NCI-H510A (cell line): ENCODE data around the gene LTBP1.
"Not testable (repeated sequence)": the region's sequence is repeated elsewhere in the genome, so short reads cannot be mapped to it uniquely, and the experiment has no call there.

Source experiments
- DNase-seq: peaks from one replicate; lab custom pipeline; 2025; lab: John Stamatoyannopoulos, UW

LTBP1 gene

DNA sequence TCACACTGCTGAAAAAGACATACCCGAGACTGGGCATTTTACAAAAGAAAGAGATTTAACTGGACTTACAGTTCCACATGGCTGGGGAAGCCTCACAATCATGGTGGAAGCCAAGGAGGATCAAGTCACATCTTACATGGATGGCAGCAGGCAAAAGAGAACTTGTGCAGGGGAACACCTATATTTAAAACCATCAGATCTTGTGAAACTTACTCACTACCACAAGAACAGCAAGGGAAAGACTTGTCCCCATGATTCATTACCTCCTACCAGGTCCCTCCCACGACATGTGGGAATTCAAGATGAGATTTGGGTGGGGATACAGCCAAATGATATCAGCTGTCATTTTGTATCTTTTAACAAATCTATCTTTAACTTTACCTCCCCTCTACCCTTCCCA, 278.6 kb downstream of the LTBP1 start:
- DNase-seq, result no peak

DNA sequence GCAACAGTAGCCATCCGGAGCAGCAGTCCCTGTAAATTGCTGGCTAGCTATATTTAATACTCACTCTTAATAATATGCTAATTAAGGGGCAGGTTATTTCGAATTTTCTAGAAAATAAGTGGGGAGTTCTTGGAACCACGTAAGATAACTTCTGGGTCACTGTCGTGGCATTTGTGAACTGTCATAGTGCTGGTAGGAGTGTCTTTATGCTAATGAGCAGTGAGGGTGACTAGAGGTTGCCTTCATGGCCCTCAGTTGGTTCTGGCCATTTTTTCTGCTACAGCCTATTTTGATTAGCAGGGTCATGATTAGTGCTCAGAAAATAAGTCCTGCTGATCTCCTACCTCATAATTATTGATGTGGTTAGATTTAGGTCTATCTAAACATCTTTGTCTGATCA, 279.8 kb downstream of the LTBP1 start:
- DNase-seq, result no peak

DNA sequence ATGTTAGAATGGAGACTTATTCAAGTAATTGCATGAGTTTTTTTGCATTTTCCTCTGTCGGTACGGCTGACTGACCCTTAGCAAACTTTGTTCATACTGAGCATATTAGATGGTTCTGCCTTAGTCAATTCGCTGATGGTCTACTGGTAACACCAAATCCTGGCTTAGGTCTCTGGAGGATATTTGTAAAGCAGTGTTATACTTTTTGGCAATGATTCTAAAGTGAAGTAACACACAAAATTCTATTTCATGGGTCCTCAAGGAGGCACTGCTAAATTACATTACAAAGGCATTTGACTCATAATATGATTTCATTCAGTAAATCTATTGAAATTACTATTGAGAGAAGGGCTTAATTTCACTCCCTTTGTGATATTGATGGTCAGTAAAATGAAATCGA, 282.9 kb downstream of the LTBP1 start:
- DNase-seq, result no peak

DNA sequence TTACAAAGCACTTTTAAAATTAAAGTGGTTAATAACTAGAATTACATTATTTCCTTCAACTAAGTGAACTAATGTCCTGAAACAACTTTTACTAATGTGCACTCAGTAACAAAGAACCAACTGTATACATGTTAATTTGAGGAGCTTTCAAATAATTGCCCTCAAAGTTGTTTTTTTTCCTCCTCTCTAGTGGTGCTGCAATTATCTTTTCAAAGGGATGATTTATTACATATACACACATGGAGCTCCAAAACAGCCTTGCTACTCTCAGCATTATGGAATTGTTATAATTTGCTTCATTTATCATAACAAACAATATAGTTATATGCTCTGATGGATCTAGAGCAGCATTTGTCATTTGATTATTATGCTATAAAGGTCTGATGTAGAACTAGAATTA, 283.4 kb downstream of the LTBP1 start:
- DNase-seq, result no peak

DNA sequence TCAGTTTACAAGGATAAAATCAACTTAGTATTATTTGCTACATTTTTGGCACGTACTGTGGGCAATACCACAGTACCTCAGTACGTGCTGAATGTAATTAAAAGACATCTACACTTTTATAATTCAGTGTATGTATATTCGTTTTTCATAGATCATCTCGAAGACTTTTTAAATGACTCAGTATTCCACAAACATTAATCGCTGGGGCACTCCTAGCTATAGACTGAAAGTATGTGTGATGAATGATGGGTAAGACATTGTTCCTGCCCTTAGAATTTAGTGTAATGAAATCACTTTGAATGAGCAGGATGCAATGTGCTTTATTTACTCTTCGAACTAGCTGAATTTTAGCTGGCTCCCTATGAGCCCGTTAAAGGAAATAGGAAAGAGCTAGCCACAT, 284.1 kb downstream of the LTBP1 start:
- DNase-seq, result no peak

DNA sequence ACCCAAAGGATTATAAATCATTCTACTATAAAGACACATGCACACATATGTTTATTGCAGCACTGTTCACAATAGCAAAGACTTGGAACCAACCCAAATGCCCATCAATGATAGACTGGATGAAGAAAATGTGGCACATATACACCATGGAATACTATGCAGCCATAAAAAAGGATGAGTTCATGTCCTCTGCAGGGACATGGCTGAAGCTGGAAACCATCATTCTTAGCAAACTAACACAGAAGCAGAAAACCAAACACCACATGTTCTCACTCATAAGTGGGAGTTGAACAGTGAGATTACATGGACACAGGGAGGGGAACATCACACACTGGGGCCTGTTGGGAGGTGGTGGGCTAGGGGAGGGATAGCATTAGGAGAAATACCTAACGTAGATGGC, 288.8 kb downstream of the LTBP1 start:
- not testable (repeated sequence) for DNase-seq

DNA sequence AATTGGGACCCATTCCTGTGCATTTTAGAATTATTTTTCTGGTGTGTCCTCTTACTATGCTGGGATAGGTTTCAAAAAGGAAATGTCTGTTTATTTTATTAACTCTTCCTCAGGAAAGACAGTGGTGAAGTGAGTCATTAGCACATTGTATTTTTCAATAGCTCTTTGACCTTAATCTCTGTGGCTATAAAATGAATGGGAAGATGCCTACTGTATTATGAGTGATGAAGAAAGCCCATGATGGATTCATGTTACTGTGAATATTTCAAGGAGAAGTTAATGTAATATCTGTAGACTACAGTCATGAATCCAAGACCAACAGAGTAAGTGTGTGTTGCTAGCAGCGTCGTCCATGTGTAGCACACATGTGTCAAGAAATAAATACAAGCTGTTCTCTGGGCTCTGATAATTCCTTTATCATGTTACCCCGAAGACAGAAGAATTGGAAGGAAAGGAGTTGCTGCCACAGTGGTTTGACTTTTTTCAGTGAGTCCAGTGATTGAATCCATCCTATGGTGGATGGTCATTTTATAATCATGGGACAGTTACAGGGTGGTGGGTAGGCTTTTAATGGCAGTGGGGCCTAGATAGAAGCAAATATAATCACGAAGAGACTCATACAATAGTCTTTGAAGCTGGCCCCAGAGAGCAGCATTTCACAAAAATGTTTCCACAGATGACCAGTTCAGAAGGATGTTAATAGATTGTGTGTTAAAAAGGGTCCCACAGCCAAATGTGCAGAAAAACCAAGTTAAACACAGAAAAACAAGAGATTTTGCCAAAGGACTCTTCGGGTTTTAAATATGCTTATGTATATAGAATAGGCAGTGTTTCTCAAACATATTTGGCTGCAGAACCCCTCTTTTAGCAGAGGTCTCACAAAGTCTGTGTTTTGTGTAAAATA, 290.0 kb downstream of the LTBP1 start:
- DNase-seq, result no peak

DNA sequence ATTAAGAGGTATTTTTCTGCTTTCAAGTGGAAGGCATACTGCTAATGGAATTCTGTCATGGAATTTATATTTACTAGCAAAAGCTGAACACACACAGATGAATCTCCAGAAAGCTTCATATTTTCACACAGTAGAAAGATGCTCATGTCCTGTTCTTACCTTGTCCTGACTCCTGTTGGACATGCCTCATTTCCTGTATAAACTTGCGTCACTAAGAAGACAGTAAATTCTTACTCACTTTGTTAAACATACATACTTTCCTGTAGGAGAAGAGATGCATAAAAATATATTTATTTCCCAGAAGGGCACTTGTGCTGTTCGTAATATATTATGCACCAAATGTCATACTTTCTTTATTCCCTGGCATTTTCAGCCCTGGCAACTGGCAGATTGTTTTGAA, 291.4 kb downstream of the LTBP1 start:
- no peak for DNase-seq

DNA sequence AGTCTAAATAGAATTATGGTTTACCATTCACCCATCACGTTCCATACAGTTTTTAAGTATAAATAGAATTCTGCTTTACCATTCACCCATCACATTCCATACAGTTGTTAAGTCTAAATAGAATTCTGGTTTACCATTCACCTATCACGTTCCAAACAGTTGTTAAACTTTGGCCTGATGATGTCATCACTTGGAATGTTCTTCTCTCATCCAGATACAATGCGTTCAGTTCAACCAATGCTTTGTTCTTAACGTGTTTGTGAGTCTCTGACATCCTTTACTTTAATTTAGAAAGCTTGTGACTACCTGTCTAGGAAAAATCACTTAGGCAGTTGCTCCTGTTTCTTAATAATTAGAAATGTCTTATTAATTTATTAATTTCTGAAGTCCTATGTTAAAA, 293.4 kb downstream of the LTBP1 start:
- DNase-seq, result no peak

DNA sequence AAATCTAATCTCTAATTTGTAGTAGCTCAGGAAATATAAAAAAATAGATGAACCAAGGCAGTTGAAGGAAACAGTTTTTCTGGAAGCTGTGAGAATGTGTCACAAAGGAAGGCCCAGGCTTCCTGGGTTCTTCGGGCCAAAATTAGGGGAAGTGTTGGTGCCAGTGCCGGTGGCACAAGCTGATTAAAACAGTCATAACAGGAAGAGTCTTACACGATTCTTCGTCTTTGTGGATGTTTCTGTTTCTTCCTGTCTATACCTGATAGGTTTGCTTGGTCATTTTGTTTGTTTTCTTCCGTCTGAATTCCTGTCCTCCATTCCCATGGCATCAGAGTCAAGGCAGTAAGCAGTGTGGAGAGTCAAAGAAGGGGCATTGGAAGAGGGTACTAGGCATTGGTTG, 294.3 kb downstream of the LTBP1 start:
- DNase-seq, result no peak

DNA sequence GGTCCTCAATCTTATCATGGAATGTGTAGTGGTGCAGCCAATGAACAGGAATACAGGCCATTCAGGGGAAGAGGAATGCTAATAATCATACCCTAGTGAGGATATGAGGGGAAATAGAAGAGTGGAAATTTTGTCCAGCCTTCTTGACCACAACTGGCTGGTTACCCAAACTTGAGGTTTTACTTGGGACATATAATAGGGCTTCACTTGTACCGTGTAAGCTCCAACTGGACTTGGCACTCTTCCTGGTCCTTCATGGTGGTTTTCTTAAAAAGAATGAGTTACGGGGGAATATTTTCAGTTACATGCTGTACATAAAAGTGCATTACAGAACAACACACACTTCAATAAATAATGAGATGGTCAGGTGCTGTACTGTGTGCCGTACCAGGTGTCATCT, 294.8 kb downstream of the LTBP1 start:
- DNase-seq, result no peak

DNA sequence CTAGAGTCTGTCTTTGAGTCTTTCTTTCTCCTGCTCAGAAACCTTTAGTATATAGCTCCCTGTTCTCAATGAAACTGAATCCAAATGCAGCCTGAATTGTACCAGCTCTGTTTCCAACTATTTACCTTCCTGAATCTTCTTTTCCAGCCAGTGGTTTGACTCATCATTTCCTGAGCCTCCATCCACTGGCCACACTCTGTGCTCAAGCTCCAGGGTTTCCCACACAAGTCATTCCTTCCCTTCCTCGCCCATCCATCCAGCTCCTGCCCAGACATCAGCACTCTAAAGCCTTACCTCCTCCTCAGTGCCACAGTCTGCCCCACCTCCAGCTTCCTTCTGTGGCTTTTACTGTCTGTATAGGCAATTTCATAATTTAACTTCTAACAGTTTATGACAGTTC, 296.1 kb downstream of the LTBP1 start:
- no peak for DNase-seq

DNA sequence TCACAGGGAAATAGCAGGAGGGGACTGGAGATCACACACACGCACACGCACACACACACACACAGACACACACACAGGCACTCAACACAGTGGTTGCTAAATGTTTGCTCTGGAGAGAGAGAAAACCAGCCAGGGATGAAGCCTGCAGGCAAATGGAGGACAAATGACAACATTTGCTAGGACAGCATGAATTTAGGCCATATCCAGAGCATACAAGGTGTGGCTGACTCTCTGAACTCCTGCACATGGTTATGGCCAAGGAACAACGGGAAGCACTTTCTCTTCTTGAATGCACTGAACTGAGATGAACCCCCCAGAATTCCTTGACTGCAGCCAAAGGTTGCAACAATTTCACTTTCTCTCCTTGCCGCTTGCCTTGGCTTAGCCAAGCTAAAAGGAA, 299.7 kb downstream of the LTBP1 start:
- no peak for DNase-seq

DNA sequence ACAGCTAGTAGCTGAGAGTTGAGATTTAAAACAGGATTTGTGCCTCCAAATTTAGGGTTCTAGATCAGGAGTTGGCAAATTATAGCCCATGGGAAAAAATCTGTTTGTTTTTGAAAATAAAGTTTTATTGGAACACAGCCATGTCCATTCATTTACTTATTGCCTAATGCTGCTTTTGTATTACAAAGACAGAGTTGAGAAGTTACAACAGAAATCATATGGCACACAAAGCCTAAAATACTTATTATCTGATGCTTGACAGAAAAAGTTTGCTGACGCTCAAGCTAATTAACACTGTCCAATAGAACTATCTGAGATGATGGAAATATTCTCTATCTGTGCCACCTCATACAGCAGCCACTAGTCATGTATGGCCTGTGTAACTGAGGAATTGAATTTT, 300.6 kb downstream of the LTBP1 start:
- no peak for DNase-seq

DNA sequence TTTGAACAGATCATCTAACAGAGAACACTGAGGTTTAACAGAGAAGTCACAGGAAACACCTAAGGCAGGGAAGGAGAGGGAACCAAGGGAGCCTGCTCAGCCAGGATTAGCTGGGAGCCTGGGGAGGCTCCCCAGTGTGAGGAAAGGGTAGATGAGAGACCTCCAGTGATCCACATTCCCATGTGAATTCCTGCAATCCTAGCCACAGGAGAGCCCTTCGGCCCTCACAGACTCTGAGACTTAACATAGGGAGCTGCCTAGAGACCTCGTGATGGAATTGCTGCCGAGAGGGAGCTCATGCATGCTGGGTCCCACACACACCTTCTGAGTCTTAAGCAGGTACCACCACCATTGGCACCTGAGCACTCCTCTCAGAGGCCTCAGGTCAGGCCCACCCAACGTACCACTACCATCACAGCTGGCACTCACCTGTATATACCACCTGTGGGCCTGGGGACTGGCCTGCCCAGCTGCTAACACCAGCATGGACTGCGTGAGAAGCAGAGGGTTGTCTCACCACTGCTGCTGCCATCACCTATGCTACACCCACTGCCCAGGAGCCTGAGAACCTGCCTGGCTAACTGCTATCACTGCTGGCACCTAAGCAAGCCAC, 303.8 kb downstream of the LTBP1 start:
- no peak for DNase-seq

DNA sequence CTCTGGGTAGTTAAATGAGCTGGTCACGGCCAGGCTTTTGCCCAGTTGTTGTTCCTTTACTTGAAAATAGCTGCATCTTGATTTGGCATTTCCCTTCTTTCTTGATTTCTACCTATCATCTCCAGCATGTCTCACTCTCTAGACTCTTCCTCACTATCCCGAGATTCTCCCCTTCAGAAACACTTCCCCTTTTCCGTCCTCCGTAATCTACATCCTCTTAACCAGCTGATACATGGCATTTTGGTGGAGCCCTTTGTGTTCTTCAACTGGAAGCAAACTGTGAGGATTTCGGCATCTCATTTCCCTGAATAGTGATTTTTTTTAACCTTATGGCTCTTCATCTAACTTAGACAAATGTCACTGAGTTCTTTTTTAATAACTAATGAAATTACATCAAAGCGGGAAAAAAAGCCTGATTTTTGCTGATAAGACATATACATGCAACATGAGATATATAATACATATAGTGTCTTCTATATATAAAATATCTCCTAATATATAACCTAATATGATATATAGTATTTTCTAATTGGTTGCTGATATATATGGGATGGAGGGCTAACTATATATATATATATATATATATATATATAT, 309.5 kb downstream of the LTBP1 start:
- no peak for DNase-seq

DNA sequence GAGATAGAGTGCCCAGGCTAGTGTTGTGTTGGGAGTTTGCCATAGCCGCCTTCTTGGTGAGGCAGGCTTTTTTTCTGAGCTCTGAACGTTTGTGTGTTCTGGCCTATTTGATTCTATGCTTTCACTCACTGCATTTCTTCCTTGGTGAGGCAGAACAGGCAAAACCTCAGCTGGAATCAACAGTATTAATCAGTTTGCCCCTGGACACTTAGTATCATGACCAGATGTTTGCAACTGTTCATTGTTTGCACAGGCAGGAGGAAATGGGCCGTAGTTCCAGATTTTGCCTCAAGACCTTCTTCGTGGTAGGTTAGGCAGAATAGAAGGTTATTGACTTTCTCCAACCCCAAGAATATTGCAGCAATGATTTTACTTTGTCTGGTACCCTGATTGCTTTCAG, 311.6 kb downstream of the LTBP1 start:
- no peak for DNase-seq

DNA sequence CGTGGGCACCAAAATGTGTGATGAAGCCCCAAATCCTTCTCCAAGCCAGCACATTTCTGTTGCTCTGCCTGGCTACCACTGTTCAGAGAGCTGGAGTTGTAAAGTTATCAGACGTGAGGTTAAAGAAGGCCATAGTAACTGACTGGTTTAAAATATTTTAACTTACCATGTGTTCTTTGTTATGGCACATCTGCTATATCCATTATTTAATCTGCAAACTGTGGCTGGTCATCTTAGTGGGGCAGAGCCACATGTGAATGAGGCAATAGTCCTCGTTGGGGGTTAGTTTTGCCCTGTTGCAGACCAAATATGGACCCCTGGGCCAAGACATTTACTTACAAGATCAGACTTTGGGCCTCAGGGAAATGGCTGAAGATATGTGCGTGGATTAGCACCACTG, 315.3 kb downstream of the LTBP1 start:
- no peak for DNase-seq

DNA sequence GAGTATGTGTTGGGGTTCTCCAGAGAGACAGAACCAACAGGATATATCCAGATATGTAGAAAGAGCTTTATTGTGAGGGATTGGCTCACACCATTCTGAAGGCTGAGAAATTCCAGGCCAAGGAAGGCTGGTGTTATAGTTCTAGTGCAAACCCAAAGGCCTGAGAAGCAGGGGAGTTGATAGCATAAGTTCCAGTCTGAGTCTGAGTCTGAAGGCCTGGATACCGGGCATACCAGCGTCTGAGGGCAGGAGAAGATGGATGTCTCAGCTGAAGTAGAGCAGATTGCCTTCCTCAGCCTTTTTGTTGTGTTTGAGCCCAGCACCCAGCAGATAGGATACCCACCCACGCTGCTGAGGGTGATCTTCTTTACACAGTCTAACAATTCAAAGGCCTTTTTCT, 318.0 kb downstream of the LTBP1 start:
- DNase-seq, result no peak

DNA sequence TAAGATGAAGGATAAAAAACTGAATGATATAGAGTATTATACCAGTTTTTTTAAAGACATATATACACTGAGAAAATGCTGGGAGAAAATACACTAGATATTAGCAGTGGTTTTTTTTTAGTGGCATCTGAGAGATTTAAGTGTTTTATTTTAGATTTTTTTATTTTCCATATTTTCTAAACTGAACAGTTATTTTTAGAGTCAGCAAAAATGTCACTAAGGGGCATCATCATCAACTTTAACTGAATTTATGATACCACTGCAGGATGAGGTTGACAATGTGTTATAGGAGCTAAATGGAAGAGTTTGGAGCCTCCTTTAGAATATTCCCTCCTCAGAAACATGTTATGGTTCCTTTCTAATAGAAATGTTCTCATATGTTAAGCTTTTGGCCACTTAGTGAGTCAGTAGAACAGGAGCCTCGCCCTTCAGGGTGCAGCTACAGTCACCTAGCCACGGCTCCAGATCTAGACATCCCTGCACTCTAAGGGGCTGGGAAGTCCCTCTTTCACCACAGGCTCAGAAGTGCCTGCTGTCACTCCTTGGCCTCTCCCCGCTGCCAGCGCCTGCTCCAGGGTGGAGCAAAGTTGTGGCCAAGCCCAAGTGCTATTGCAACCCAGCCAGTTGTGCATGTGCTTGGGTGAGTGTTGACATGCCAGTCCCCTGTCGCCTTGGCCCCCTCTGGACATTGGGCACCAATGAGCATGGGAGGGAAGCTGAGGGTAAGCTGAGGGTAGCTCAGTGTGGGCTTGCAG, 319.0 kb downstream of the LTBP1 start:
- no peak for DNase-seq

DNA sequence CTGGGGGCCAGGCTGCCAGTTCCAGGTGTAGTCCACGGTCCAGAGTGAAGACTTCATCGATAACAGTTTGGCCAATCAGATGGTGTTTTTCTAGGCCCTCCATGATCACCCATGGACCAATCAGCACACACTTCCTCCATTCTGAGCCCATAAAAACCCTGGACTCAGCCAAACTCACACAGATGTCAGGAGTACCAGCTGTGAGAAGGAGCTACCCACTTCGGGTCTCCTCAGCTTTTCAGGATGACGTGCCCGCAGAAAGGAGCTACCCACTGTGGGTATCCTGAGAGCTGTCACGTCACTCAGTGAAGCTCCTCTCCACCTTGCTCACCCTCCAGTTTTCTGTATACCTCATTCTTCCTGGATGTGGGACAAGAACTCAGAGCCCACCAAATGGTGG, 319.7 kb downstream of the LTBP1 start:
- DNase-seq, result no peak

DNA sequence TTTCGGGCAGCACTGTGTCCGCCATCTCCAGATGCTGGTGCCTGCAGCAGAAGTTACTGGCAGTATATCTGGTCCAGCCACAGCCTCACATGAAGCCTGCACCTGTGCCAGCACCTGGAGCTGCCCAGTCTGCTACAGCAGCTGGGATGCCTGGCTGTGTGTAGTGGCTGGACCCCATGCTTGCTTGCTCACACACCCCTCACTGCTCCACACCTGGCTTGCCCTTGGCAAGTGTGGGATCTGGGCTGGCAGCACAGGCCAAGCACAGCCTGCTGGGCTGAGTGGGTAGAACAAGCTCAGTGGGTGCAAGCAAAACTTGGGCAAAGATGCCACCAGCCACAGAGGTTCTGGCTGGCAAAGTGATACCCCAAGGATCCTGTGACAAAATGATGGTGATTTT, 320.3 kb downstream of the LTBP1 start:
- no peak for DNase-seq

DNA sequence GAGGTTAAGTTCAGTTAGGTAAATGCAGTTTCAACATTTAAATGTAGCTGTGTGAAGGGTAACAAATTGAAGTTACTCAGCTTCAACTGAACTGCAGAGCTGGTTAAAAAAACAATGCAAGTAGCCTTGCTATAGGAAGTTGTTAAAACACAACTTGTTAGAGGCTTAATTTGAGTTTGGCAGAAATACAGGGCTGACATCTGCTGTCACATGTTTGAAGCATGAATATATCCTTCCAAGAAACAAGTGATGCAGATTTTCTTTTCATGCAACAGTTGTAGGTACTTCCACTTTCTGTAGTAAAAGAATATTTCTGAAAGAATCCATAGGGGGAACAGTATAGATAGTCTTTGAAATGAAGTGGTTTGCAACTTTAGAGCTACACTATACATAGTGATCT, 321.0 kb downstream of the LTBP1 start:
- DNase-seq, result no peak
